SK-MEL-5 (cell line): Measurements from ENCODE around the gene FOXO1. TPM values are rescaled to one million over a fixed set of nuclear protein-coding genes. Genes with fewer than 3 reads are reported as not detected.

Source experiments
- DNase-seq: peaks from one replicate; pipeline ENCODE4 v3.0.0-alpha.2; 2016; ENCODE audit warnings: low read depth, low spot score
- in situ Hi-C: cut with HindIII; loops from 2 replicates; pipeline ENCODE4 v1.10.0; 2016; ENCODE audit warnings: low sequenced_read_pairs, high pct_unique_total_duplicates, low pct_unique_long_range_greater_than_20kb
- total RNA-seq: library from RNA; depleted of rRNA; stranded (reverse); fragments of >200 nt; shearing (Covaris generic); gene quantifications from 2 replicates; pipeline ENCODE4 v1.2.3, GENCODE V29; 2014; rRNA removed

FOXO1 gene
- total RNA-seq, 1 experiment from 2014 or later: 5.0 TPM

DNA sequence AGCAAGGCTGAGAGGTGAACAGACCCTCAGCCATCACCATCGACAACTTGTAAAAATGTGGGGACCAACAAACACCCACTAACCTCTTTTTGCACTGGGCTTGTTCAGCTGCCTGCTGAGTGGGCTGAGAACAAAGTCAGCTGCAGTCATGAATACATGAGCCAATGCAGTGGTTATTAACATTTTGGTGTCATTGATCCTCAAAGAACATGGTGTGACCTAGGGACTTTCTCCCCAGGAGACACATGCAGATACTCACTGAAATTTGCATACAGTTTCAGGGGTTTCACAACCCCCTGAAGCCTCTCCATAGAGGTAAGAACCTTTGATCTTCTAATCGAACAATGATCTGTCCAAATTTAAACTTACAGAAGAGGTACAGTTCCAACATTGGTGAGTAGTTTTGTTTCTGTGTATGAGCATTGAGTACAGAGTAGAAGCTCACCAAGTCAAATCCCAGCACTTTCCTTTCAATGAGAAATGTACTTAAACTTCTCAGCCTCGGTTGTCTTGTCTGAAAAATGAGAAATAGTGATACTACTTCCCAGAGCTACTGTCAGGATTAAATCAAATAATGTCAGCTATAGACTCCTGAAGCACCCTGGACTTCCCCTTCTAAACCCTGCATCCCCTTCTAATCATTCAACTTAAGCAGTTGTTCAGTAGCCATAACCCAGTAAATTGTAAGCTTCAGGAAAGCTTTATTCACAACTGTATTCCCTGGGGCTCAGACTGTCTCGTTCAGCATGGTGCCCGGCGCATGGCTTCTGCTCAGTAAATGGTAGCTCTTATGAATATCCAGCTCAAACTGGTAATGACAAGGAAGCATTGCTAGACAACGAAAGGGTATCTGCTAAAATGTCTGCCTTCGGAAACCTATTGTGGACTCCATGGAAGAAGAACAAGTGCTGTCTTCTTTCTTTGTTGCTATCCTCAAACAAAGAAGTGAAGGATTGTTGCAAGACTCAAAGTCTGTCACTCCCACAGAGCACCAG is 148.7 kb downstream of the FOXO1 start:
- in situ Hi-C loops: no loop called here
- DNase-seq: no peak

DNA sequence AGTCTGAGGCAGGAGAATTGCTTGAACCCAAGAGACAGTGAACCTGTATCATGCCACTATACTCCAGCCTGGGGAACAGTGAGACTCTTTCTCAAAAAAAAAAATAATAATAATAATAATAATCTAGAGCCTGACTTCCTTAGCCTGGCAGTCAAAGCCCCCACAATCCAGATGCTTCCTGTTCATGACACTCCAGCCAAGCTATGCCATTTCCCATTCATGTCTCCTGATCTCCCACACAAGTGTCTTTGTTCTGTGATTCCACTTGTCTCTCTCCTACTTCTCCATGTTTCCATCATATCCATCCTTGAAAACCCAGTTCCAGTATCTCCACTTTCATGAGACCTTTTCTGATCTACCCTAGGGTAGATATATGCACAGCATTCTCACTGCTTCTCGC is 150.7 kb downstream of the FOXO1 start:
- DNase-seq: no peak
- in situ Hi-C loops: no loop called here

DNA sequence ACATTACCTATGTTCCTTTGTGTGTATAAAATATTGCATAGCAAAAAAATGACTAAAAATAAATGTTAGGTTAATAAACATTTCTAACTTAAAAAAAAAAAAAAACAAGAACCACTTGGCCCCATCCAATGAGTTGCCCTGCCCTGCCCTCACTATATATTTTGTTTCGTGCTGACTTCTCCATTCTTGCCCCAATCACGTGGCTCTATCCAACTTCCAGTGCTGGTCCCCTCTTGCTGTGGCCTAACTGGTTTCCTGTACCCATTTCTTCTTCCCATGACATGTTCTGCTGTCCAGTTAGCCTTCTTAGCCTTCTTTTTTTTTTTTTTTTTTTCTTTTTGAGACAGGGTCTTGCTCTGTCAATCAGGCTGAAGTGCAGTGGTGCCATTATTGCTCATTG is 151.6 kb downstream of the FOXO1 start:
- in situ Hi-C loops: no loop called here
- no peak for DNase-seq

DNA sequence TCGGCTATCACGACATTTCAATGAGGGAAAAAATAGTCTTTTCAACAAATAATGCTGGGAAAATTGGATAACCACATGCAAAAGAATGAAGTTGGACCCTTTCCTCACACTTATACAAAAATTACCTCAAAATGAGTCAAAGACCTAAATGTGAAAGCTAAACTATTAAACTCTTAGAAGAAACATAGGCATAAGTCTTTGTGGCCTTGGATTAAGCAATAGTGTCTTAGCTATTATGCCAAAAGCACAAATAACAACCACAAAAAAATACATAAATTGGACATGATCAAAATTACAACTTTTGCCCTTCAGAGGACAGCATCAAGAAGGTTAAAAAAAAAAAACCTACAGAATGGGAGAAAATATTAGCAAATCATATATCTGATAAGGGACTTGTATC is 156.6 kb downstream of the FOXO1 start:
- no peak for DNase-seq
- in situ Hi-C loops: no loop called here

DNA sequence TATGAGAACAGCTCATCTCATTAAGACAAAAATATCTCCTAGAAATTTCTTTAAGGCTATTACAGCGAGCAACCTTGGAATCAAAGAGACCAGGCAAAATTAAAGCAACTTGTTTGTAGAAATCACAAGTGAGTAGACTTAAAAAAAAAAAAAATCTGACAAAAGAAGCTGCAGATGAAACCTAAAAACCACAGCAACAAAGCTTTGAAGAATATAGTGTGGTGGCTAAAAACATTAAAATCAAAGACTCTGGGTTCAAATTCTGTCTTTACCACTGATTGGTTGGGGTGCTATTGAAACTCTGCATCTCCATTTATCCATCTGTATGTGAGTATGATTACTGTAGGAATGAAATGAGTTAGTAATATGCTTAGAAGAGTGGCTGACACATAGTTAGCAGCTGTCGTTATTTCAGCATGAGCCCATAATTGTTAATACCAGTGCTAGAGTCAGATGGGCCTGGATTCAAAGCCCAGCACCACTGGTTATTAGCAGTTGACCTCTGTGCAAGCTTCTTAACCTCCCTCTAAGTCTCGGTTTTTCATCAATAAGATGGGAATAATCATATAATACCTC is 157.6 kb downstream of the FOXO1 start:
- no peak for DNase-seq
- in situ Hi-C loops: no loop called here

DNA sequence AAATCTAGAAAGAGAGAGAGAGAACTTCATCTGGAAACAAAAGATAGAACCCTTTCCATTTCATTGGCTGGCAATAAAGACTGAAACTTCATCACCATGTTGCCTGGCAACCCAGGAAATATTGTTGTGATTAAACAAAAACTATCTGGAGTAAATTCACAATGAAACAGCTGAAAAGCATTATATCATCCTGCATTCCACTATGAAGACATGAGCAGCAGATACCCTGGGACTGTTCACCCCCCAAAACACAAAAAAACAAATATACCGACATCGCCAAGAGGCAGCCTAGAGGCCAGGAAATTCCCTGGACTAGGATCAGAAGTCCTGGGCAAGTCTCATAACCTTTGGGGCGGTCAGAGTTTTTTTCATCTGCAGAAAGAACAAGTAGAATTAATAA is 158.3 kb downstream of the FOXO1 start:
- in situ Hi-C loops: no loop called here

DNA sequence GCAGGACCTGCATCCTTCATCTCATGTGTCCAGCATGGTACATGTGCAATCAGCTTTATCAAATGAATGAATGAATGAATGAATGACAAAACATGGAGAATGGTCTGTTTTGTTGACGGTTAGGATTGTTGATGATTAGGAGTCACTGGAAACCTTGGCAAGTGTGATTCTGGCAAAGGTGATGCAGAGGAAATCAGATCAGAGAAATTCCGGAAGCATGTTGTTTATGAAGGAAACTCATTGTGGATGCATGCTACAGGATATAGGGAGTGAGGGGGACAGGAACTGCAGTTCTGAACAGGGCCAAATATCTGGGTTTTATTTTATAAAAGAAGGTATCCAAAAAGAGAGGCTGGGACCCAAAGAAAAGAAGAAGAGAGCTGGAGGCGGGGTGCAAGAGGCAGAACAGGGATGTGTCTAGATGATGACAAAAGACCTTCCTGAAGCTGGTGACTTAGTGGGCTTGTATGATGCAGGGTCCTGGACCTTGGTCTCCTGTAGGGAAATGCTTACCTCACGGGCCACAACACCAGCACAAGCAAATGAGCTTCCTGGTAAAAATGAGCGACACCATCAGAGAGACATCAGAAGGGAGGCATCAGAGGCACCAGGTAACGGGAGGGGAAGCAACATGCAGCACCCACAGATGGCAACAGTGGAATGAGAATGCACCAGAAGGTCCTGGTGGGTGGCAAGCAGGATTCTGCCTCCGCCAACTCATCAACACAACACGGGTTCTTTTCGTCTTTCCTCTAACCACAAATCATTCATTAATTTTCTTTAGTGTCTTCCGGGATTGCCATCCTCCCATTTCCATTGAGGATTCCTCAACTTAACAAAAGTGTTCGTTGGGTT is 159.6 kb downstream of the FOXO1 start:
- in situ Hi-C loops: no loop called here
- no peak for DNase-seq

More for the DNA sequence above, 158.3 kb downstream of the FOXO1 start:
- no peak for DNase-seq

Other genes with a start within 250 kb of the FOXO1 start
- 36.0 and 36.4 TPM in 2 replicates for gene MRPS31, start 104.5 kb upstream of the FOXO1 start, total RNA-seq
- 34.9 and 39.0 TPM in 2 replicates for gene SLC25A15, start 123.0 kb upstream of the FOXO1 start, total RNA-seq